ENCODE measurements around the gene ANKRD11.

GRCh38 chr16:89502081-89502843, 11.9 kb upstream of the ANKRD11 start:
- no peak for TF ChIP-seq POLR2A (IDR thresholded peaks at IDR 0.05; ENCODE audit: low read length)
- no peak for TF ChIP-seq GATA1 (IDR thresholded peaks at IDR 0.05; ENCODE audit: low read depth, low read length)
